Measurements from ENCODE around the gene RAET1G. TPM values are rescaled to one million over a fixed set of nuclear protein-coding genes. Genes with fewer than 3 reads are reported as not detected.

RAET1G gene
- total RNA-seq, 1 experiment from 2014 or later = not detected

- intact Hi-C loops (cut with micrococcal nuclease; ENCODE audit: unreplicated experiment) = no loop called here
- Mint-ChIP-seq H3K27me3 (ENCODE audit: insufficient read depth, unreplicated experiment) (peaks cover 30% of the 10 kb centered on the region), H3K4me1 (ENCODE audit: low read depth, unreplicated experiment) (peaks cover 7% of the 10 kb centered on the region), H3K4me3 (ENCODE audit: unreplicated experiment) (no peak overlapping the region), H3K36me3 (ENCODE audit: insufficient read depth, unreplicated experiment) (no peaks in the 10 kb centered on the region), H3K27ac (ENCODE audit: unreplicated experiment) (no peak overlapping the region), H3K9me3 (ENCODE audit: unreplicated experiment) (no peaks in the 10 kb centered on the region)
- Histone ChIP-seq H3K36me3 (ENCODE audit: control insufficient read depth, insufficient read depth, low read length) (no peaks in the 10 kb centered on the region), H3K27me3 (replicated peaks; ENCODE audit: control insufficient read depth, insufficient read depth, low read length) (peaks cover 1% of the 10 kb centered on the region; the same call in 1 of the 2 replicates), H3K4me3 (ENCODE audit: low read depth, low read length) (no peak overlapping the region), H3K9me3 (no peaks in the 10 kb centered on the region), H3K4me1 (no peaks in the 10 kb centered on the region)
- POLR2A ChIA-PET = no interaction called here
- BruUV-seq (replicated peaks) = no TSS peak
- DNase-seq = peak in 1 of 2 experiments; percentile 19
- no peak for TF ChIP-seq CTCF (IDR thresholded peaks at IDR 0.05; ENCODE audit: insufficient read depth in 1 of 2, low read depth in 1 of 2, low read length in 1 of 2, severe bottlenecking in 1 of 2, unreplicated experiment in 1 of 2)
- CTCF ChIA-PET = no interaction called here
Measured at GRCh38 chr6:149918151-149918905, 4.6 kb downstream of the RAET1G start.

- no peak for TF ChIP-seq CTCF (IDR thresholded peaks at IDR 0.05; ENCODE audit: insufficient read depth in 1 of 2, low read depth in 1 of 2, low read length in 1 of 2, severe bottlenecking in 1 of 2, unreplicated experiment in 1 of 2)
- BruUV-seq (replicated peaks) = no TSS peak
- no peak for DNase-seq
- peaks cover 33% of the 10 kb centered on the region for H3K27me3 Mint-ChIP-seq (ENCODE audit: insufficient read depth, unreplicated experiment)
- Histone ChIP-seq H3K9me3 (no peaks in the 10 kb centered on the region), H3K4me1 (no peaks in the 10 kb centered on the region), H3K27me3 (replicated peaks; ENCODE audit: control insufficient read depth, insufficient read depth, low read length) (peaks cover 1% of the 10 kb centered on the region; the same call in 1 of the 2 replicates), H3K4me3 (ENCODE audit: low read depth, low read length) (no peak overlapping the region), H3K36me3 (ENCODE audit: control insufficient read depth, insufficient read depth, low read length) (no peaks in the 10 kb centered on the region)
- ChIA-PET POLR2A (no interaction called here), CTCF (no interaction called here)
- peaks cover 7% of the 10 kb centered on the region for H3K4me1 Mint-ChIP-seq (ENCODE audit: low read depth, unreplicated experiment)
- H3K9me3 Mint-ChIP-seq (ENCODE audit: unreplicated experiment) = no peaks in the 10 kb centered on the region
- intact Hi-C loops (cut with micrococcal nuclease; ENCODE audit: unreplicated experiment) = no loop called here
- no peak overlapping the region for H3K4me3 Mint-ChIP-seq (ENCODE audit: unreplicated experiment)
- H3K36me3 Mint-ChIP-seq (ENCODE audit: insufficient read depth, unreplicated experiment) = no peaks in the 10 kb centered on the region
- no peak overlapping the region for H3K27ac Mint-ChIP-seq (ENCODE audit: unreplicated experiment)
Measured at GRCh38 chr6:149917679-149918078, 5.2 kb downstream of the RAET1G start.

DNA sequence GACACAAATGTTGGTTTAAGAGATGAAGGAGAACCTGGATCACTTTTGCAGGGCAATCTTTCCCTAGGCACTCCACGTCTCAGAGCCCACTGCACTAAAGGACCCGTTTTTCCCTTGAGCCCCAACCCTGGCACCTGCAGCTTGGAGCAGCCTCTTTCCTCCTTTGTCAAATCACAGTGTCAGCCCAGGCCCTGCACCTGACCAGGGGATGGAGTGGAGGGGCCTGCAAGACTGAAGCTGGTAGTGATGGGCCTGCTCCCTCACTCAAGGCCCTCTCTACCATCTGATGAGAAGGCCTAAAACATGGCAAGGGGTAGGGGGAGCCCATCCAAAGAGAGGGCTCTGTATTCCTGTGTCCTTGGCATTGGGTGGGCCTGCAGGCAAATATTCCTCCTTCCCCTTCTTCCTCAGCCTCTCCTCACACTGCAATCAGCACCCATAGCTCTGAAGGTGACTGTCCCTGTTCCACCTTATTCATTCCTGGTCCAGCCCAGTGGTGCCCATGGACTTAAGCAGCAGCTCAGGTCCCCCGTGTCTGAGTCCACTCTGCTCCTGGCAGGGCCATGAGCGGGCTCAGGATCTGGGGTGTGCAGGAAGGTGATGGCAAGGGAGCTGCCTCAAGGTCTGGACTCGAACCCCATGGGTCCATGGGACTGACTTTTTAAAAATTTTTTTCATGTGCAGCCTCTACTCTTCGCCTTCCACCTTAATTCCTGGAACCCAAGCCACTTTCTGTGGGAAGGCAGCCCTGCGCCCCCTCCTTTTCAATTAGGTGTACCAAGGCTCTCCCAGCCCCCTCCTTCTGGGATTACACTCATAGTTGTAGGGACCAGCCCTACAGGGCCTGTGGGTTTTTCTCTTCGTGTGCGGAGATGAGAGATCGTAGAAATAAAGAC lies 6.7 kb downstream of the RAET1G start:
- Histone ChIP-seq H3K9me3 (no peaks in the 10 kb centered on the region), H3K27me3 (replicated peaks; ENCODE audit: control insufficient read depth, insufficient read depth, low read length) (peaks cover 1% of the 10 kb centered on the region; the same call in 1 of the 2 replicates), H3K4me3 (ENCODE audit: low read depth, low read length) (no peak overlapping the region), H3K36me3 (ENCODE audit: control insufficient read depth, insufficient read depth, low read length) (no peaks in the 10 kb centered on the region), H3K4me1 (no peaks in the 10 kb centered on the region)
- ChIA-PET POLR2A (no interaction called here), CTCF (no interaction called here)
- Mint-ChIP-seq H3K36me3 (ENCODE audit: insufficient read depth, unreplicated experiment) (no peaks in the 10 kb centered on the region), H3K27ac (ENCODE audit: unreplicated experiment) (no peak overlapping the region), H3K4me1 (ENCODE audit: low read depth, unreplicated experiment) (no peaks in the 10 kb centered on the region), H3K4me3 (ENCODE audit: unreplicated experiment) (no peak overlapping the region), H3K27me3 (ENCODE audit: insufficient read depth, unreplicated experiment) (peaks cover 30% of the 10 kb centered on the region), H3K9me3 (ENCODE audit: unreplicated experiment) (no peaks in the 10 kb centered on the region)
- TF ChIP-seq CTCF (IDR thresholded peaks at IDR 0.05; ENCODE audit: insufficient read depth in 1 of 2, low read depth in 1 of 2, low read length in 1 of 2, severe bottlenecking in 1 of 2, unreplicated experiment in 1 of 2) = no peak
- intact Hi-C loops (cut with micrococcal nuclease; ENCODE audit: unreplicated experiment) = no loop called here
- no peak for DNase-seq
- BruUV-seq (replicated peaks) = no TSS peak
